OCI-LY1 (cell line): ENCODE data around the gene ZNF281.

Source experiments
- H2AFZ ChIP-seq: fragments of 200-600 bp; sonication (generic), shearing (Covaris generic); 2 replicates; pipeline ENCODE4 v1.6.0; 2014; ENCODE audit warnings: antibody characterized with exemption, mild to moderate bottlenecking, low read length
- H3F3A ChIP-seq: fragments of 200-600 bp; sonication (generic), shearing (Covaris generic); 2 replicates; pipeline ENCODE4 v1.6.0; 2014; ENCODE audit warnings: mild to moderate bottlenecking, antibody characterized with exemption, low read length, moderate library complexity; ENCODE audit not compliant: insufficient read depth
- H3K27ac ChIP-seq: fragments of 200-600 bp; sonication (generic); 2 replicates; pipeline ENCODE4 v1.5.1; 2014; ENCODE audit warnings: low read length, mixed run types, mild to moderate bottlenecking, low read depth; ENCODE audit not compliant: poor library complexity, severe bottlenecking
- H3K27me3 ChIP-seq: fragments of 200-600 bp; sonication (generic); 2 replicates; pipeline ENCODE4 v1.6.0; 2014; ENCODE audit warnings: antibody characterized with exemption, mild to moderate bottlenecking, low read length, moderate library complexity; ENCODE audit not compliant: insufficient read depth
- H3K36me3 ChIP-seq: fragments of 200-600 bp; sonication (generic); 2 replicates; pipeline ENCODE4 v1.6.1; 2014; ENCODE audit warnings: mild to moderate bottlenecking, antibody characterized with exemption, low read length, moderate library complexity, mixed read lengths; ENCODE audit not compliant: insufficient read depth
- H3K4me1 ChIP-seq: fragments of 200-600 bp; sonication (generic); 2 replicates; pipeline ENCODE4 v1.5.1; 2014; ENCODE audit warnings: mild to moderate bottlenecking, low read length, moderate library complexity; ENCODE audit not compliant: insufficient read depth, severe bottlenecking
- H3K4me2 ChIP-seq: fragments of 200-600 bp; sonication (generic), shearing (Covaris generic); 2 replicates; pipeline ENCODE4 v1.6.1; 2014; ENCODE audit warnings: low read length
- H3K4me3 ChIP-seq: fragments of 200-600 bp; sonication (generic); 2 replicates; pipeline ENCODE4 v1.5.1; 2014; ENCODE audit warnings: low read length, low read depth, mild to moderate bottlenecking, mixed read lengths; ENCODE audit not compliant: poor library complexity, severe bottlenecking
- H3K79me2 ChIP-seq: fragments of 200-600 bp; shearing (Covaris generic); 2 replicates; pipeline ENCODE4 v1.6.1; 2016; ENCODE audit warnings: mixed run types, low read length, mixed read lengths; ENCODE audit not compliant: insufficient read depth
- H3K9ac ChIP-seq: fragments of 200-600 bp; sonication (generic), shearing (Covaris generic); 2 replicates; pipeline ENCODE4 v1.6.1; 2014; ENCODE audit warnings: mild to moderate bottlenecking, low read length, mixed read lengths
- H3K9me2 ChIP-seq: fragments of 200-600 bp; sonication (generic), shearing (Covaris generic); 2 replicates; pipeline ENCODE4 v1.6.1; 2014; ENCODE audit warnings: low read depth, mild to moderate bottlenecking, low read length, mixed read lengths
- H3K9me3 ChIP-seq: fragments of 200-600 bp; shearing (Covaris generic); 2 replicates; pipeline ENCODE4 v1.6.1; 2014; ENCODE audit warnings: low read length, mixed read lengths
- H4K20me1 ChIP-seq: fragments of 200-600 bp; sonication (generic), shearing (Covaris generic); 2 replicates; pipeline ENCODE4 v1.6.0; 2016; ENCODE audit warnings: mild to moderate bottlenecking, low read length; ENCODE audit not compliant: insufficient read depth
- EZH2 ChIP-seq: fragments of 200-600 bp; sonication (generic), shearing (Covaris generic); IDR thresholded peaks from 2 replicates; pipeline ENCODE4 v1.8.0; 2017; ENCODE audit warnings: borderline replicate concordance, mixed run types, mild to moderate bottlenecking, antibody characterized with exemption, low read length, moderate library complexity, mixed read lengths
- TF ChIP-seq, protein P1 (sequence below): fragments of 200-600 bp; sonication (generic), shearing (Covaris generic); IDR thresholded peaks from 2 replicates; pipeline ENCODE4 v1.5.1; 2017; ENCODE audit warnings: mild to moderate bottlenecking, antibody characterized with exemption, low read length, moderate library complexity, mixed read lengths

ZNF281 gene

DNA sequence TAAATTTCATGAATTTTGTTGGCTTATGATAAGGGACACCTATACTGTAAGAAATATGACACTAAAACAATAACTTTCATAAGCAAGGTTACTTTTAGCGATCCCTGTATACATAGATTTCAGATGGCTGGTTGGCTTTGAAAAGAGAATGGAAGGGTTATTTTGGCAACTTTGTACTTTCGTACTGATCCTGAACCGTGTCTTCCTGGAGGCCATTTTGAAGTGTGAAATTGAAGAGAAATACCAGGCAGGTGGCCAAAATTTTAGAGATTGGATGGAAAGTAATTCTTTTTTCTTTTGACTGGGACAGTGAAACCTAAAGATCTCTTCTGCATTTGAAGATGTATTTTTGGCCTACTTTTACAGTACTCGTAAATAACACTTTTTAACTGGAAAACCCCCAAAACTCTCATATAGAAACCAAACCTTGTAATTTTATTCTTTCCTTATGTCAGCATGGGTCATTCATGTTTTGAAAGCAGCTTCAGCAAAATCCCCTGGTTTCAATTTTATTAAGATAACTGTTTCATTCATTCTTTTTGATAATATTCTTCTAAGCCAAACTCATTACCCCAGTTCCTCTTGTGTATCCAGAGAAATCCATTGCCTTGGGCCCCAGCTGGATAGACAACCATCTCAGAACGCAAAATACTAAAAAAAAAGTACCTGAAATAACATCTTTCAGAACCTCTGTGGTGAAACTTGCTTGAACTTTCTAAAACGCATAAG lies 38.4 kb upstream of the ZNF281 start:
- no peak overlapping the region for H3K27ac ChIP-seq
- no peaks in the 10 kb centered on the region for H3K27me3 ChIP-seq
- no peak overlapping the region for H2AFZ ChIP-seq
- H3F3A ChIP-seq: no peaks in the 10 kb centered on the region
- H3K9me2 ChIP-seq: no peaks in the 10 kb centered on the region
- no peak overlapping the region for H3K4me2 ChIP-seq
- H3K4me1 ChIP-seq: no peaks in the 10 kb centered on the region
- H3K79me2 ChIP-seq: no peaks in the 10 kb centered on the region
- H3K9me3 ChIP-seq: no peaks in the 10 kb centered on the region
- TF ChIP-seq, protein P1, sequence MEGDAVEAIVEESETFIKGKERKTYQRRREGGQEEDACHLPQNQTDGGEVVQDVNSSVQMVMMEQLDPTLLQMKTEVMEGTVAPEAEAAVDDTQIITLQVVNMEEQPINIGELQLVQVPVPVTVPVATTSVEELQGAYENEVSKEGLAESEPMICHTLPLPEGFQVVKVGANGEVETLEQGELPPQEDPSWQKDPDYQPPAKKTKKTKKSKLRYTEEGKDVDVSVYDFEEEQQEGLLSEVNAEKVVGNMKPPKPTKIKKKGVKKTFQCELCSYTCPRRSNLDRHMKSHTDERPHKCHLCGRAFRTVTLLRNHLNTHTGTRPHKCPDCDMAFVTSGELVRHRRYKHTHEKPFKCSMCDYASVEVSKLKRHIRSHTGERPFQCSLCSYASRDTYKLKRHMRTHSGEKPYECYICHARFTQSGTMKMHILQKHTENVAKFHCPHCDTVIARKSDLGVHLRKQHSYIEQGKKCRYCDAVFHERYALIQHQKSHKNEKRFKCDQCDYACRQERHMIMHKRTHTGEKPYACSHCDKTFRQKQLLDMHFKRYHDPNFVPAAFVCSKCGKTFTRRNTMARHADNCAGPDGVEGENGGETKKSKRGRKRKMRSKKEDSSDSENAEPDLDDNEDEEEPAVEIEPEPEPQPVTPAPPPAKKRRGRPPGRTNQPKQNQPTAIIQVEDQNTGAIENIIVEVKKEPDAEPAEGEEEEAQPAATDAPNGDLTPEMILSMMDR: no peak
- TF ChIP-seq EZH2: no peak
- no peaks in the 10 kb centered on the region for H4K20me1 ChIP-seq
- H3K9ac ChIP-seq: no peak overlapping the region
- no peaks in the 10 kb centered on the region for H3K36me3 ChIP-seq
- H3K4me3 ChIP-seq: no peak overlapping the region

DNA sequence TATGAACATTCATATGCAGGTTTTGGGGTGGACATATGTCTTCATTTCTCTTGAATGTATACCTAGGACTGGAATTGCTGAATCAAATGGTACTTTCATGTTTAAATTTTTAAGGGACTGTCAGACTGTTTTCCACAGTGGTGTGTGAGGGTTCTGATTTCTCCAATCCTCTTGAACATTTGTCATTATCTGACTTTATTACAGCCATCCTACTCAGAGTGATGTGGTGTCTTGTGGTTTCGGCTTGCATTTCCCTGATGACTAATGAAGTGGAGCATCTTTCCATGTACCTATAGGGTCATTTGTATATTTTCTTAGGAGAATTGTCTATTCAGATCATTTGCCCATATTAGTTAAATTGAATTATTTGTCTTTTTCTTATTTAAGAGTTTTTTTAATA lies 35.4 kb upstream of the ZNF281 start:
- H3K4me3 ChIP-seq: no peak overlapping the region
- no peaks in the 10 kb centered on the region for H3K79me2 ChIP-seq
- no peaks in the 10 kb centered on the region for H3K4me1 ChIP-seq
- H3K9me2 ChIP-seq: no peaks in the 10 kb centered on the region
- no peaks in the 10 kb centered on the region for H3K9me3 ChIP-seq
- H3K36me3 ChIP-seq: no peaks in the 10 kb centered on the region
- no peaks in the 10 kb centered on the region for H4K20me1 ChIP-seq
- H3K4me2 ChIP-seq: no peak overlapping the region
- H3F3A ChIP-seq: no peaks in the 10 kb centered on the region
- H3K27ac ChIP-seq: no peak overlapping the region
- TF ChIP-seq, protein P1: no peak
- no peak for TF ChIP-seq EZH2
- no peak overlapping the region for H3K9ac ChIP-seq
- no peaks in the 10 kb centered on the region for H3K27me3 ChIP-seq
- H2AFZ ChIP-seq: no peak overlapping the region

DNA sequence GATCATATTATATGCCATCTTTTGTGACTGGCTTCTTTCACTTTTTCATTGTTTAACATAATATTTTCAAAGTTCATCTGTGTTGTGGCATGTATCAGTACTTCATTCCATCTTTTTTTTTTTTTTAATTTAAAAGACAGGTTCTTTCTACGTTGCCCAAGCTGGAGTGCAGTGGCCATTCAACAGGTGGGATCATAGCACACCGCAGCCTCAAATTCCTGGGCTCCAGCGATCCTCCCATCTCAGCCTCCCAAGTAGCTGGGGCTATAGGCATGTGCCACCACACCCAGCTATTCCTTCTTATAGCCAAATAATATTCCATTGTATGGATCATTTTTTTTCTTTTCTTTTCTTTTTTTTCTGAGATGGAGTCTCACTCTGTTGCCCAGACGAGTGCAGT lies 34.6 kb upstream of the ZNF281 start:
- H3K27ac ChIP-seq: no peak overlapping the region
- no peaks in the 10 kb centered on the region for H3K9me2 ChIP-seq
- H3K27me3 ChIP-seq: no peaks in the 10 kb centered on the region
- TF ChIP-seq, protein P1: no peak
- no peak for TF ChIP-seq EZH2
- H3K4me3 ChIP-seq: no peak overlapping the region
- H3K4me1 ChIP-seq: no peaks in the 10 kb centered on the region
- H3K9me3 ChIP-seq: no peaks in the 10 kb centered on the region
- H3K9ac ChIP-seq: no peak overlapping the region
- no peaks in the 10 kb centered on the region for H3F3A ChIP-seq
- no peaks in the 10 kb centered on the region for H4K20me1 ChIP-seq
- no peak overlapping the region for H2AFZ ChIP-seq
- H3K36me3 ChIP-seq: no peaks in the 10 kb centered on the region
- H3K4me2 ChIP-seq: no peak overlapping the region
- no peaks in the 10 kb centered on the region for H3K79me2 ChIP-seq
